Measurements from ENCODE around the gene XPA. TPM values are rescaled to one million over a fixed set of nuclear protein-coding genes. Genes with fewer than 3 reads are reported as not detected.
A peak's percentile ranks its signal among the peaks of the same experiment; 100 is the strongest.

XPA gene
- total and polyA plus RNA-seq, 4 donors, result 6.6 to 19.6 (median 6.8) TPM

GRCh38 chr9:97710356-97711222 lies 13.4 kb upstream of the XPA start:
- no peak overlapping the region for H3K9ac ChIP-seq (ENCODE audit: low read depth in 1 of 2, low read length in 2 of 2)
- WGBS, result 25% methylated on average over 9 of the region's 9 CpGs
- H3K27me3 ChIP-seq (ENCODE audit: control insufficient read depth in 4 of 4, insufficient read depth in 4 of 4, low read length in 3 of 4), result no peaks in the 10 kb centered on the region
- no peak overlapping the region for H3K4me3 ChIP-seq (ENCODE audit: low read depth in 1 of 3, low read length in 3 of 3)
- no peak overlapping the region for H3K27ac ChIP-seq (ENCODE audit: low read depth in 1 of 2, low read length in 2 of 2)
- H3K4me1 ChIP-seq (ENCODE audit: control insufficient read depth in 4 of 4, insufficient read depth in 4 of 4, low read length in 3 of 4), result peaks cover 0 to 2% (median 0%) of the 10 kb centered on the region in 4 donors
- no peak for DNase-seq (ENCODE audit: low spot score)
- no peaks in the 10 kb centered on the region for H3K9me3 ChIP-seq (ENCODE audit: control insufficient read depth in 4 of 4, low read length in 3 of 4)
- no peak for TF ChIP-seq ZBTB33 (IDR thresholded peaks at IDR 0.05)
- peak; percentile 93 for TF ChIP-seq CTCF (IDR thresholded peaks at IDR 0.05; ENCODE audit: low read depth, low read length, missing input control)
- TF ChIP-seq RAD21 (IDR thresholded peaks at IDR 0.05), result peak; percentile 97
- no peaks in the 10 kb centered on the region for H3K36me3 ChIP-seq (ENCODE audit: control insufficient read depth in 4 of 4, insufficient read depth in 3 of 4, low read depth in 1 of 4, low read length in 3 of 4)

- no peak overlapping the region for H3K4me3 ChIP-seq (ENCODE audit: low read depth in 1 of 3, low read length in 3 of 3)
- no peaks in the 10 kb centered on the region for H3K27me3 ChIP-seq (ENCODE audit: control insufficient read depth in 4 of 4, insufficient read depth in 4 of 4, low read length in 3 of 4)
- no peak for TF ChIP-seq REST (IDR thresholded peaks at IDR 0.05)
- TF ChIP-seq FOXA1 (IDR thresholded peaks at IDR 0.05), result no peak
- no peak for TF ChIP-seq JUND (IDR thresholded peaks at IDR 0.05)
- TF ChIP-seq RXRA (IDR thresholded peaks at IDR 0.05), result no peak
- TF ChIP-seq CTCF (IDR thresholded peaks at IDR 0.05; ENCODE audit: low read depth, low read length, missing input control), result no peak
- H3K27ac ChIP-seq (ENCODE audit: low read depth in 1 of 2, low read length in 2 of 2), result no peak overlapping the region
- no peak overlapping the region for H3K9ac ChIP-seq (ENCODE audit: low read depth in 1 of 2, low read length in 2 of 2)
- H3K36me3 ChIP-seq (ENCODE audit: control insufficient read depth in 4 of 4, insufficient read depth in 3 of 4, low read depth in 1 of 4, low read length in 3 of 4), result no peaks in the 10 kb centered on the region
- H3K4me1 ChIP-seq (ENCODE audit: control insufficient read depth in 4 of 4, insufficient read depth in 4 of 4, low read length in 3 of 4), result peaks cover 0 to 7% (median 6%) of the 10 kb centered on the region in 4 donors
- no peaks in the 10 kb centered on the region for H3K9me3 ChIP-seq (ENCODE audit: control insufficient read depth in 4 of 4, low read length in 3 of 4)
- WGBS, result 90% methylated on average over 2 of the region's 2 CpGs
- no peak for DNase-seq (ENCODE audit: low spot score)
These were observed 9.1 kb upstream of the XPA start for GRCh38 chr9:97706246-97706645.
